Measurements from ENCODE around the gene ATP2A3.

DNA sequence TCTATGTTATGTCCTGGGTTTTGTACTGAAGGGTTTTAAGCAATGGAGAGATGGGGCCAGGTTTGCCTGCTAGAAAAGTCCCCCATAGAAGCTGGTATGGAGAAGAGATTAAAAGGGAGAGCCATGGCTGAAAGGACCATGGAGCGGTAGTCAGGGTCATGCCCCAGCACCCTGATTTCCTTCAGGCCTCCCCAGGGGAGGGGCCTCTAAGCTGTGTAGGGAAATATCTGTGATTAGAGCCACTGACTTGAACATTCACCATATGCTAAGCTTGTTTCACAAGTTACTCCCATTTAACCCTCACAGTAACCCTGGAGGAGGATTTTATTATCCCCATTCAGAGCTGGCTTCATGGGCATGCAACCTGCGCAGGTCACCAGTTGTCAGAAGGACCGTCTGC is 3.8 kb upstream of the ATP2A3 start:
- TF ChIP-seq EZH2 (IDR thresholded peaks at IDR 0.05): no peak
- TF ChIP-seq POLR2AphosphoS5 (IDR thresholded peaks at IDR 0.05; ENCODE audit: borderline replicate concordance, low read depth, low read length): no peak
- no peak for TF ChIP-seq FOXP2 (optimal IDR thresholded peaks at IDR 0.05; ENCODE audit: control extremely low read depth, extremely low read length, insufficient read depth)
